Measurements from ENCODE around the gene CDH11. TPM values are rescaled to one million over a fixed set of nuclear protein-coding genes. Genes with fewer than 3 reads are reported as not detected.

The CDH11 gene
- total RNA-seq, 2 experiments from 2014 or later: not detected

DNA sequence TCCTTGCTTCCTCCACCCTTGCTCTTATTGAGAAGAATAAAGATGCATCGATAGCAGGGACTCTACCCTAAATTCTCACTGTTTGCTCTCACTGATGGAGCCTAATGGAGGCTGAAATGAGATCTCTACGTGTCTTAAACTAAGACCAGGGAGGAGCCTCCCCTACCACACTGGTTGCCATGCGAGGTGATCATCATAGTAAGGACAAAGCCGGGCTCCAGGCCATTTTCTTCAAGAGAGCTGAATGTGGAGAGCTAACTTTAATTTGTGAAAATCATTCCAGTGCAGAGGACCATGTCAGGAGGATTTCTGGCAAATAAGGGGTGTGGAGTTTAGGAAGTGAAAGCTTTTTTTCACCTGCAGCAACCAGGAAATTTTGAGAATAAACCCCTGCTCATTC is 5.6 kb downstream of the CDH11 start:
- no peak overlapping the region for H3K4me3 Mint-ChIP-seq
- intact Hi-C loops (cut with DNase I, micrococcal nuclease): no loop called here
- H3K36me3 Mint-ChIP-seq (ENCODE audit: low read depth): no peaks in the 10 kb centered on the region
- Histone ChIP-seq H3K4me1 (ENCODE audit: insufficient read depth, low read length) (no peaks in the 10 kb centered on the region), H3K27me3 (ENCODE audit: control insufficient read depth in 1 of 2, insufficient read depth in 2 of 2, low read length in 2 of 2) (peaks cover 9 to 23% of the 10 kb centered on the region in 2 experiments), H3K27ac (ENCODE audit: low read depth in 1 of 2, low read length in 2 of 2) (no peak overlapping the region), H3K36me3 (ENCODE audit: insufficient read depth, low read length) (no peaks in the 10 kb centered on the region), H3K4me3 (ENCODE audit: low read length) (no peak overlapping the region), H3K9me3 (ENCODE audit: control insufficient read depth in 1 of 2, insufficient read depth in 1 of 2, low read length in 2 of 2) (peaks cover 0 to 8% of the 10 kb centered on the region in 2 experiments)
- DNase-seq: no peak
- H3K9me3 Mint-ChIP-seq: no peaks in the 10 kb centered on the region
- ATAC-seq (ENCODE audit: poor library complexity): no peak
- no peaks in the 10 kb centered on the region for H3K4me1 Mint-ChIP-seq (ENCODE audit: low read depth)
- no peak overlapping the region for H3K27ac Mint-ChIP-seq
- TF ChIP-seq, protein P1, sequence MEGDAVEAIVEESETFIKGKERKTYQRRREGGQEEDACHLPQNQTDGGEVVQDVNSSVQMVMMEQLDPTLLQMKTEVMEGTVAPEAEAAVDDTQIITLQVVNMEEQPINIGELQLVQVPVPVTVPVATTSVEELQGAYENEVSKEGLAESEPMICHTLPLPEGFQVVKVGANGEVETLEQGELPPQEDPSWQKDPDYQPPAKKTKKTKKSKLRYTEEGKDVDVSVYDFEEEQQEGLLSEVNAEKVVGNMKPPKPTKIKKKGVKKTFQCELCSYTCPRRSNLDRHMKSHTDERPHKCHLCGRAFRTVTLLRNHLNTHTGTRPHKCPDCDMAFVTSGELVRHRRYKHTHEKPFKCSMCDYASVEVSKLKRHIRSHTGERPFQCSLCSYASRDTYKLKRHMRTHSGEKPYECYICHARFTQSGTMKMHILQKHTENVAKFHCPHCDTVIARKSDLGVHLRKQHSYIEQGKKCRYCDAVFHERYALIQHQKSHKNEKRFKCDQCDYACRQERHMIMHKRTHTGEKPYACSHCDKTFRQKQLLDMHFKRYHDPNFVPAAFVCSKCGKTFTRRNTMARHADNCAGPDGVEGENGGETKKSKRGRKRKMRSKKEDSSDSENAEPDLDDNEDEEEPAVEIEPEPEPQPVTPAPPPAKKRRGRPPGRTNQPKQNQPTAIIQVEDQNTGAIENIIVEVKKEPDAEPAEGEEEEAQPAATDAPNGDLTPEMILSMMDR (IDR thresholded peaks at IDR 0.05): no peak
- POLR2A ChIA-PET: no interaction called here
- CTCF ChIA-PET: interaction anchor here (0.7 kb wide), 1 partner anchor 13 kb away, joined by 3 read pairs; no protein-coding TSS in a partner anchor
- peaks cover 24% of the 10 kb centered on the region for H3K27me3 Mint-ChIP-seq

GRCh38 chr16:65114527-65114926 is 7.3 kb downstream of the CDH11 start:
- Mint-ChIP-seq H3K9me3 (no peaks in the 10 kb centered on the region), H3K4me1 (ENCODE audit: low read depth) (no peaks in the 10 kb centered on the region), H3K4me3 (no peak overlapping the region), H3K36me3 (ENCODE audit: low read depth) (no peaks in the 10 kb centered on the region), H3K27me3 (peaks cover 16% of the 10 kb centered on the region), H3K27ac (no peak overlapping the region)
- ChIA-PET CTCF (no interaction called here), POLR2A (no interaction called here)
- H3K9me3 ChIP-seq (ENCODE audit: control insufficient read depth in 1 of 2, insufficient read depth in 1 of 2, low read length in 2 of 2): peaks cover 0 to 4% of the 10 kb centered on the region in 2 experiments
- H3K4me3 ChIP-seq (ENCODE audit: low read length): no peak overlapping the region
- ATAC-seq (ENCODE audit: poor library complexity) (no peak), DNase-seq (no peak)
- intact Hi-C loops (cut with DNase I, micrococcal nuclease): no loop called here
- no peaks in the 10 kb centered on the region for H3K36me3 ChIP-seq (ENCODE audit: insufficient read depth, low read length)
- TF ChIP-seq, protein P1 (IDR thresholded peaks at IDR 0.05): no peak
- H3K27me3 ChIP-seq (ENCODE audit: control insufficient read depth in 1 of 2, insufficient read depth in 2 of 2, low read length in 2 of 2): peaks cover 0 to 7% of the 10 kb centered on the region in 2 experiments
- H3K27ac ChIP-seq (ENCODE audit: low read depth in 1 of 2, low read length in 2 of 2): no peak overlapping the region
- no peaks in the 10 kb centered on the region for H3K4me1 ChIP-seq (ENCODE audit: insufficient read depth, low read length)

- Mint-ChIP-seq H3K9me3 (no peaks in the 10 kb centered on the region), H3K27me3 (peaks cover 5% of the 10 kb centered on the region), H3K4me3 (no peak overlapping the region), H3K36me3 (ENCODE audit: low read depth) (no peaks in the 10 kb centered on the region), H3K27ac (no peak overlapping the region), H3K4me1 (ENCODE audit: low read depth) (no peaks in the 10 kb centered on the region)
- Histone ChIP-seq H3K27ac (ENCODE audit: low read depth in 1 of 2, low read length in 2 of 2) (no peak overlapping the region), H3K4me1 (ENCODE audit: insufficient read depth, low read length) (no peaks in the 10 kb centered on the region), H3K27me3 (ENCODE audit: control insufficient read depth in 1 of 2, insufficient read depth in 2 of 2, low read length in 2 of 2) (peaks cover 0 to under 1% of the 10 kb centered on the region in 2 experiments), H3K36me3 (ENCODE audit: insufficient read depth, low read length) (no peaks in the 10 kb centered on the region), H3K9me3 (ENCODE audit: control insufficient read depth in 1 of 2, insufficient read depth in 1 of 2, low read length in 2 of 2) (peaks cover 0 to 7% of the 10 kb centered on the region in 2 experiments), H3K4me3 (ENCODE audit: low read length) (no peak overlapping the region)
- intact Hi-C loops (cut with DNase I, micrococcal nuclease): no loop called here
- POLR2A ChIA-PET: no interaction called here
- CTCF ChIA-PET: no interaction called here
- TF ChIP-seq, protein P1 (IDR thresholded peaks at IDR 0.05): no peak
- ATAC-seq (ENCODE audit: poor library complexity) (no peak), DNase-seq (no peak)
These were observed 8.4 kb downstream of the CDH11 start for GRCh38 chr16:65113441-65113840.

Measured in CD4-positive, alpha-beta T cell (primary cell).